Measurements from ENCODE around the gene ERAP2.

GRCh38 chr5:96838201-96839070 lies 37.9 kb upstream of the ERAP2 start:
- no peak for TF ChIP-seq CTCF (conservative IDR thresholded peaks at IDR 0.05 in 1 of 2, IDR thresholded peaks at IDR 0.05 in 1 of 2; ENCODE audit: extremely low read depth in 1 of 2, insufficient read depth in 1 of 2, low read depth in 1 of 2, low read length in 2 of 2)
- TF ChIP-seq EZH2 (IDR thresholded peaks at IDR 0.05; ENCODE audit: borderline replicate concordance, low read length): no peak

All from mammary epithelial cell (primary cell).